Body of pancreas (tissue), 4 donors: Measurements from ENCODE around the gene IP6K3.

Source experiments
- CTCF ChIP-seq, 7 experiments: fragments of 450-650 bp in 4 of 7; fragments of 200-600 bp in 3 of 7; sonication (generic) in 3 of 7; IDR thresholded peaks; one replicate each; pipeline ENCODE4 v1.5.1; 2016 to 2019; ENCODE audit warnings: antibody characterized with exemption in 7 of 7
- POLR2A ChIP-seq, 3 donors: fragments of 450-650 bp; IDR thresholded peaks; one replicate each; pipeline ENCODE4 v1.6.1; 2016; ENCODE audit warnings: antibody characterized with exemption in 3 of 3, mild to moderate bottlenecking in 2 of 3

DNA sequence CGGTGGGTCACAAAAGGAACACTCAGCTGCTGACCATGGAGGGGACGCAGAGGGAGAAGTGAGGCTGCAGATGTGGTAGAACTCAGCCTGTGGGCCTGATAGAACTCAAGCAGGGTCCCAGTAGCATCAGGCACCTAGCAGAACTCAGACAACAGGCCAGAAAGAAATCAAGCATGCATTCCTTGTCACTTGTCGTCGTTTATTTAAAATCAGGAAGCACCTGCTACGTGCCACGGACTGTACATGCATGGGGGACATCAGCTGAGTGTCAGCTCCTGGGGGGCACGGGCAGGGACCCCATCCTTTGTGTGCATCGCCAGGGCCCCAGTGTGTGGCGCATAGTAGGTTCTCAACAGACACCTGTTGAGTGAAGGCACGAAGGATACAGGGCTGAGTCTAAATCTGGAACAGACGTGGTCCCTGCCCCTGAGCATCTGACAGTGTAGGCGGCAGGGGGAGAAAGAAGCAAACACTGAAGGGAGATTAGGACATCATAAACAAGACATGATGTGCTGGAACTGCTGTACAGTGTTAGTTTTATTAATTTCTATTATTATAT lies 67.7 kb downstream of the IP6K3 start:
- no peak for TF ChIP-seq CTCF (IDR thresholded peaks at IDR 0.05)
- TF ChIP-seq POLR2A (IDR thresholded peaks at IDR 0.05) = no peak
